ENCODE data around the gene MTMR4. TPM values are rescaled to one million over a fixed set of nuclear protein-coding genes. Genes with fewer than 3 reads are reported as not detected.

Gene MTMR4
- total and polyA plus RNA-seq, 2 experiments from 2014 or later, result 11.1 to 42.2 TPM

GRCh38 chr17:58510075-58510474 is 4.4 kb downstream of the MTMR4 start (continued):
- TF ChIP-seq ZNF462 (CRISPR knock-in tag; IDR thresholded peaks at IDR 0.05), result no peak
- TF ChIP-seq ETS1 (IDR thresholded peaks at IDR 0.05), result no peak
- no peak for TF ChIP-seq NANOG (IDR thresholded peaks at IDR 0.05; ENCODE audit: borderline replicate concordance)
- no peak for TF ChIP-seq STAT1 (IDR thresholded peaks at IDR 0.05; ENCODE audit: unreplicated experiment)
- TF ChIP-seq POLR2AphosphoS5 (IDR thresholded peaks at IDR 0.05; ENCODE audit: low read depth), result no peak
- TF ChIP-seq EZH2 (IDR thresholded peaks at IDR 0.05; ENCODE audit: low read depth, unreplicated experiment), result no peak

GRCh38 chr17:58508341-58509067 is 5.9 kb downstream of the MTMR4 start:
- no peaks in the 10 kb centered on the region for H3K27me3 ChIP-seq (ENCODE audit: insufficient read depth)
- no peak overlapping the region for H2AFZ ChIP-seq
- no peaks in the 10 kb centered on the region for H3F3A ChIP-seq (replicated peaks; ENCODE audit: low read depth)
- no peak overlapping the region for H3K4me3 ChIP-seq
- no peaks in the 10 kb centered on the region; the same call in 1 of the 2 replicates for H4K20me1 ChIP-seq (replicated peaks; ENCODE audit: insufficient read depth)
- Mint-ChIP-seq H3K9me3 (no peaks in the 10 kb centered on the region; the same call in 2 of the 3 replicates), H3K4me1 (peaks cover 10% of the 10 kb centered on the region; the same call in 2 of the 3 replicates), H3K36me3 (ENCODE audit: low read depth) (peaks cover 89% of the 10 kb centered on the region), H3K27me3 (ENCODE audit: insufficient read depth, low read depth, poor library complexity) (peaks cover 5% of the 10 kb centered on the region), H3K4me3 (no peak overlapping the region), H3K27ac (no peak overlapping the region)
- H3K9me2 ChIP-seq (ENCODE audit: insufficient read depth), result no peaks in the 10 kb centered on the region
- H3K4me2 ChIP-seq, result no peak overlapping the region
- H3K36me3 ChIP-seq (ENCODE audit: insufficient read depth), result peaks cover 62% of the 10 kb centered on the region
- DNase-seq (ENCODE audit: low spot score), result no peak
- H3K27ac ChIP-seq (ENCODE audit: low read depth), result no peak overlapping the region
- H3K4me1 ChIP-seq (ENCODE audit: insufficient read depth), result peaks cover 5% of the 10 kb centered on the region; the same call in 1 of the 2 replicates
- peaks cover 19% of the 10 kb centered on the region for H3K79me2 ChIP-seq (replicated peaks; ENCODE audit: insufficient read depth)
- ATAC-seq, result no peak
- TF ChIP-seq ZNF114 (CRISPR knock-in tag; IDR thresholded peaks at IDR 0.05), result no peak
- TF ChIP-seq ZNF331 (CRISPR knock-in tag; IDR thresholded peaks at IDR 0.05; ENCODE audit: low read depth), result no peak
- TF ChIP-seq CTCF (conservative IDR thresholded peaks at IDR 0.05; ENCODE audit: low read depth in 2 of 2), result no peak
- TF ChIP-seq EZH2phosphoT487 (IDR thresholded peaks at IDR 0.05; ENCODE audit: unreplicated experiment), result no peak
- TF ChIP-seq JUNB (IDR thresholded peaks at IDR 0.05; ENCODE audit: unreplicated experiment), result no peak
- TF ChIP-seq ETS1 (IDR thresholded peaks at IDR 0.05), result no peak
- TF ChIP-seq POLR2AphosphoS5 (IDR thresholded peaks at IDR 0.05; ENCODE audit: low read depth), result no peak
- no peak for TF ChIP-seq STAT1 (IDR thresholded peaks at IDR 0.05; ENCODE audit: unreplicated experiment)
- no peak for TF ChIP-seq CREB1 (CRISPR knock-in tag; IDR thresholded peaks at IDR 0.05; ENCODE audit: low read depth)

All from GM23338 (cell line).